HG03439 (cell line): ENCODE measurements around the gene BMP5.

Experiments
- ATAC-seq: cut with Tn5 transposase; IDR thresholded peaks from one replicate; pipeline ENCODE4 v1.9.1; 2021; ENCODE audit warnings: mild to moderate bottlenecking, moderate library complexity; ENCODE audit not compliant: unreplicated experiment

The BMP5 gene

GRCh38 chr6:55818482-55818881 is 56.9 kb downstream of the BMP5 start:
- ATAC-seq = no peak

- no peak for ATAC-seq
These were observed 62.9 kb downstream of the BMP5 start for GRCh38 chr6:55812509-55812908.

- no peak for ATAC-seq
These were observed 64.3 kb downstream of the BMP5 start for GRCh38 chr6:55811074-55811473.

- no peak for ATAC-seq
These were observed 73.1 kb downstream of the BMP5 start for GRCh38 chr6:55802259-55802658.

GRCh38 chr6:55798571-55798970 is 76.8 kb downstream of the BMP5 start:
- ATAC-seq = no peak

GRCh38 chr6:55794136-55794812 is 81.1 kb downstream of the BMP5 start:
- ATAC-seq = no peak

- ATAC-seq = no peak
These were observed 90.1 kb downstream of the BMP5 start for GRCh38 chr6:55785273-55785672.

DNA sequence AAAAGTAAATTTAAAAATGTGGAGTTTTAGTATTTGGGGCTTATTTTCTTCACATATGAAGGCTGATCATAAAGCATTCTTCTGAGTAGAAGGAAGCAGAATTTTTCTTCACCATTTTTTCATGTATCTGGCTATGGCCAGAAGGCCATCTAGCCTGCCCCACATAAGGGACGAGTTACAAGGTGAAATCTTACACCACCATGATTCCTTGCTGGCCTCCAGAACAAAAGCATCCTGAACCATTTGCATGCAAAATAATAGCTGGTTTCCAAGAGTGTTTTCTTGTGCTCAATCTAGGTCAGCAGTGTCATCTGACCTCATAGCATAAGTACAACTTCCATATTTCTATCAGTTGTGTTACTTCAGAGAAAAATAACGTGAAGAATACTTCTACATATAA is 93.1 kb downstream of the BMP5 start:
- no peak for ATAC-seq

- ATAC-seq = no peak
These were observed 96.7 kb downstream of the BMP5 start for GRCh38 chr6:55778705-55779104.

- no peak for ATAC-seq
These were observed 97.9 kb downstream of the BMP5 start for GRCh38 chr6:55777469-55777868.

DNA sequence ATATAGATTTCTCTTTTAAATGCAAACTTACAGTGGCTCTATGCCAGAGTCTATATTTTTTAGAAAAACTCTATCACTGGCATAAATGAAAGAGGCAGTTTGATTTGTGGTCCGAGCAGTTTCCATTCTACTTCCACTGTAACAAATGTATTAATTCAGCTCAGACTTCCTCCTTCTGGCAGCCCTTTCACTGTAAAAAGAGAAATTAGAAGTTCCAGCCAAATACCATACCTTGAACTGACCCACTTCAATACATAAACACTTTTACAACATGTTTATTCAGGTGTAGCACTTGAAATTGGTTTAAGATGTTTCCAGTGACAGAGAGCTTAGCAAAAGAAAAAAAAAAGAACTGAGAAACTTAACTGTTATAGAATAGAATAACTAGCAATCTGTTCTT is 99.3 kb downstream of the BMP5 start:
- ATAC-seq = no peak

DNA sequence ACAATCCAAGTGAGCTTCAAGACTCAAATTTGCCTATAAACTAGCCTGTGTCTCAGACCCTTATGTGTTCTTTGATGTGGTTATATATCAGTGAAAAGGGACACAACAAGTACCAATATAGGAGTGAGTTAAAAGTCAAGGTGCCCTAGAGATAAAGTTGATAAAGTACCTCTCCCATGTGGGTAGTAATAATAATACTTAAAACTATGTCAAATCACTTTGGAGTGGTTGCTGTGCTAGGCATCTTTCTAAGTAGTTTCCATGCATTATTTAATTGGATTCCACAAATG is 100.4 kb downstream of the BMP5 start:
- no peak for ATAC-seq

DNA sequence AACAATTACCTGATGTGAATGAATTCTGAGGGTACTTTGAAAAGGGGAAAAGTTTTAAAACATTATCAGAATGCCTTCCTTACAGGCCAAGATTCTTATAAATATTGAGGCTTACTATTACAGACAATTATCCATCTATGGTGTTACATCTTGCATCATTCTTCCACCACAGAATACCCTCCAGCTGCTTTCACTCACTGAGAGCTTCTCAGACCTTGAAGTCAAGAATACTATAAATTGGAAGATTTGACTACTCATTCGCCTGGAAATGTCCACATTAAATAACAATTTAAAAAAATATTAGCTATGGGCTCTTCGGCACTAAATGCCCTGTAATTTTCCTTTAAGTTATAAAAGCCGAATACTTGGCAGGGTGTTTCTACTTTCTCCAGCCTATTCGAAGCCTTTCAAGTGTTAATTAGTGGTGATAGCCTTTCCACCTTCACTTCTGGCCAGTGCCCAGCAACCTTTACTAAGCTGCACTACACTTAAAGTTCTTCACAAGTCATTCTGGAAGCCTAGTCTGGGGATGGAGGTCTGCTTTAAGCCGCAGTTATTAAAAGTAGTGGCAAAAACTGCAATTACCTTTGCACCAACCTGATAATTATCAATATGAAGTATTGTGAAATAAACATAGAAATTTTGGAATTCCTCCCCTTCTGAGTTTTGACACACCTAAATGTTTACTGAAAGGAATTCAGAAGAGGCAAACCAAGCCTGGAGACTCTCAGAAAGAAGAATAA is 100.9 kb downstream of the BMP5 start:
- ATAC-seq = no peak

GRCh38 chr6:55773620-55774216 is 101.7 kb downstream of the BMP5 start:
- no peak for ATAC-seq

DNA sequence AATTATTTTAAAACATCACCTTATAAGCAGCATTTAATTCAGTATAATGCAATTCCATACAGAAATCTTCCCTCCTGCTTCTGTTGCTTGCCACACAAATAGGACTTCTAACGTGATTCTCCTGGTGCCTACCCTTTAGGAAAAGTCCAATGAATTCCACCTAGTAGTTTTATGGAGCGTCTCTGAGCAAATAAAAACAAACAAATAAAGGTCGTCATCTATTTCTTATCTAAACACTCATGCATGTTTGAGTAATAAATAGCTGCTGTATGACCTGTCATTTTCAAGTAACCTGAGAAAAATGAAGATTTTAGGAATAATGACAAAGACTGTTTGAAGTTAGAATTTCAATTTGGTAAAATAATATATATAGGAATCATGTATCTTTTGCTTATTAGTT is 102.7 kb downstream of the BMP5 start:
- ATAC-seq = no peak

DNA sequence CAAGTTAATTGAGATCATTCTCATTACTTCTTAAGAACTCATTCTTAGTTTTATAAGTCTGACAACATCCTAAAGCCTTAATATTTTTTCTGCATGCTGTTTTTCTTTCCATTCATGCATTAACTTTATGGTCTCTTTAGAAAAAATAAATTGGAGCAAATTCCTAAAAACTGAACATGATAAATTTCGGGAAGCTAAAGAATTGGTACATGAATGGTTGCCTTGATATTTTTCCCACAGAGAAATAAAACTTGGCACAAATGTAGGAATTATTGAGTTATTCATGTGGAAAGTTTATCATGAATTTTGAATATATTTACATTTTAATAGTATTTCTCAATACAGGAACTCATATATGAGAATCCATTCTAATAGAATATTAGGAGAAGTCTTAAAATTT is 115.9 kb downstream of the BMP5 start:
- ATAC-seq = no peak

DNA sequence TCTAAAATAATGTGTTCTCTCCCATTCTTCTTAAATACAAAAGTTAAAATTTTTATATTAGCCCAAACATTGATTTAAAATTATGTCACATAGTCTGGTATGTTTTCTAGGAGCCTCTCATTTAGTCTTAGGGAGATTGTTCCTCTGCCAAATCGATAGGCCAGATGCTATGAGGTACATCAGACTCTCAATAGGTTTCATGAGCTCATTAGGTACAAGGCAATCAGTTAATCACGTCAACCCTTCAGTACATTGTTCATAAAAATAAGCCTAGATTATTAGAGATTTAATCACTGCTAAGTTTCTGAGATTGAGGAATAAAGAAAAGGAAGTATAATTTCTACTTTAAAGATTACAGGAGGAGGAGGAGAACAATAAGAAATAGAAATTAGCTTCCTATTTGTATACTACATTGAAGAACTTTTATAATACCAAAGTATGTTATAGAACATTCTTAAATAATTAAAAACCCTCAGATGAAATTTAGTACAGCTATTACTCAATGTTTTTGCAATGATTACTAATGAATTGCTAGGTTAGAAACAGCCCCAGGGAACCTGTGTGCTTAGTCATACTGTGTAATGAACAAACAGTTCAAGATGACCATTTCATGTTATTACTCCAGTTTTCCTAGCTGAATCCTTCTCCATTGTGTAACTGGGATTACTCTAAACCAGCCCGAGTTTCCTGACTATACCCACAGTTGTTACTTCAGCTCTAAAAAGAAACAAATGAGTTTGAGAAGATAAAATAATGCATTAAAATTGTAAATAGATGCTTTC is 117.0 kb downstream of the BMP5 start:
- no peak for ATAC-seq

DNA sequence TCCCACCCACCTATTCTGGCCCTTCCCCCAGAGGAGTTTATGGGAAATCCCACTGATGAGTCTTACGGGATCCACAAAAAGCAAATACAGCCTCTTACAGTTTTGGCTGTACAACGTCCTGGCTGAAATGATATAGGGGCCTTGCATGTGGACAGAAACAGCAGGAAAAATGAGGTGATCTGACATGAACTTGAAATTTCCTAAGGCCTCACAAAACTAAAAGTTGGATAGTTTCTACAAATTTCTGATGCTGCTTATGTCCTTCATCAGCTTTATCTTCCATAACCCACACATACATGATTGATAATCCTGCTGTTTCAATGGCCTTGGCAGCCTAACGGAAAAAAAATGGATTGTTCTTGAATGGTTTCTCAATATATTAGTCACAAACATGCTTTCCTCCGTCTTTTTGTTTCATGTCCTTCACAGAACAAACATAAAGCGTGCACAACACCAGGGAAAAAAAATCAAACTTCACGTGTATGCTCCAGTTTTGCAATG is 118.8 kb downstream of the BMP5 start:
- no peak for ATAC-seq

DNA sequence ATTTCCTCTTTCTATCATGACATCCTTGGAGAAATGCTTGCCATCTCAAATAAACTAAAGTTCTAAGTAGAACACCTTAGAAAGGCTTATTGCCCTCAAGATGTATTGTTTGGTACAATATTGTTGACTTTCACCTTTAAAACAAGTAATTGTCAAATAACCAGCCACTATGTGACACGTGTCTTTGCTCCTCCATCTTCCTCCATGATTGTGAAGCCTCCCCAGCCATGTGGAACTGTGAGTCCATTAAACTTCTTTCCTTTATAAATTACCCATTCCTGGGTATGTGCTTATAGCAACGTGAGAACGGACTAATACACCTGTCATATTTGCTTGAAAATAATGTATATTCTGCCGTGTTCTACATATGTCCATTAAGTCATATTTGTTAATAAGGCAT is 126.5 kb downstream of the BMP5 start:
- no peak for ATAC-seq

- ATAC-seq = no peak
These were observed 128.9 kb downstream of the BMP5 start for GRCh38 chr6:55746473-55746872.

GRCh38 chr6:55734256-55734655 is 141.1 kb downstream of the BMP5 start:
- ATAC-seq = no peak

- ATAC-seq = no peak
These were observed 145.7 kb downstream of the BMP5 start for GRCh38 chr6:55729665-55730064.
